CD14-positive monocyte (primary cell): ENCODE data around the gene DOK6. TPM values are rescaled to one million over a fixed set of nuclear protein-coding genes. Genes with fewer than 3 reads are reported as not detected.

Source experiments
- DNase-seq, 3 donors: peaks; one replicate each; pipeline ENCODE4 v3.0.0-alpha.2; 2011 to 2022
- H2AFZ ChIP-seq: 2 replicates; pipeline ENCODE4 v1.6.0; 2012; ENCODE audit warnings: mild to moderate bottlenecking, low read depth, low read length, inconsistent platforms; ENCODE audit not compliant: insufficient read depth, poor library complexity, severe bottlenecking
- H3K27ac ChIP-seq, 2 donors: 1 replicate in 1 of 2; 2 replicates in 1 of 2; pipeline ENCODE4 v1.5.1; 2012 to 2013; ENCODE audit warnings: low read length in 2 of 2, control low read depth in 1 of 2, inconsistent platforms in 1 of 2, low read depth in 1 of 2, mild to moderate bottlenecking in 1 of 2
- H3K27me3 ChIP-seq, 2 donors: one replicate each; pipeline versions ENCODE4 v1.6.0 to v1.6.1; 2011 to 2013; ENCODE audit warnings: low read length in 2 of 2; ENCODE audit not compliant: control insufficient read depth in 2 of 2, insufficient read depth in 2 of 2
- H3K36me3 ChIP-seq, 2 donors: replicated peaks in 1 of 2; 1 replicate in 1 of 2; 2 replicates in 1 of 2; pipeline versions ENCODE4 v1.5.1 to v1.6.1; 2012 to 2013; ENCODE audit warnings: low read length in 2 of 2, control low read depth in 1 of 2, inconsistent platforms in 1 of 2, mild to moderate bottlenecking in 1 of 2; ENCODE audit not compliant: insufficient read depth in 2 of 2, control insufficient read depth in 1 of 2
- H3K4me1 ChIP-seq, 2 donors: 1 replicate in 1 of 2; 2 replicates in 1 of 2; pipeline versions ENCODE4 v1.5.1 to v1.6.1; 2012 to 2013; ENCODE audit warnings: low read length in 2 of 2, control low read depth in 1 of 2, inconsistent platforms in 1 of 2, mild to moderate bottlenecking in 1 of 2, moderate library complexity in 1 of 2; ENCODE audit not compliant: insufficient read depth in 2 of 2, control insufficient read depth in 1 of 2
- H3K4me2 ChIP-seq: replicated peaks from 2 replicates; pipeline ENCODE3; 2012; ENCODE audit warnings: low read length, moderate library complexity, mild to moderate bottlenecking; ENCODE audit not compliant: poor library complexity, severe bottlenecking; ENCODE audit errors: extremely low read depth
- H3K4me3 ChIP-seq, 3 experiments: fragments of 200-600 bp in 1 of 3; sonication (generic) in 1 of 3; replicated peaks in 1 of 3; 1 replicate in 2 of 3; 2 replicates in 1 of 3; pipeline ENCODE4 v1.5.1; 2011 to 2013; ENCODE audit warnings: low read length in 3 of 3, mild to moderate bottlenecking in 3 of 3, control low read depth in 2 of 3, low read depth in 2 of 3, inconsistent platforms in 1 of 3, moderate library complexity in 1 of 3
- H3K79me2 ChIP-seq: 2 replicates; pipeline ENCODE4 v1.6.0; 2012; ENCODE audit warnings: mild to moderate bottlenecking, control low read depth, inconsistent platforms, low read length, moderate library complexity; ENCODE audit not compliant: insufficient read depth
- H3K9ac ChIP-seq: 2 replicates; pipeline ENCODE4 v1.6.0; 2017; ENCODE audit warnings: low read length, mild to moderate bottlenecking; ENCODE audit not compliant: insufficient read depth, poor library complexity, severe bottlenecking
- H3K9me3 ChIP-seq, 2 donors: replicated peaks in 1 of 2; 1 replicate in 1 of 2; 2 replicates in 1 of 2; pipeline versions ENCODE4 v1.5.1 to v1.6.1; 2012 to 2013; ENCODE audit warnings: low read length in 2 of 2, control low read depth in 1 of 2; ENCODE audit not compliant: control insufficient read depth in 1 of 2, insufficient read depth in 1 of 2
- H4K20me1 ChIP-seq: 2 replicates; pipeline ENCODE4 v1.6.0; 2012; ENCODE audit warnings: mild to moderate bottlenecking, low read length, control low read depth, moderate library complexity; ENCODE audit not compliant: insufficient read depth
- H3K27ac Mint-ChIP-seq, 7 donors: one replicate each; pipeline ENCODE4 v1.8.0; 2020; ENCODE audit warnings: mild to moderate bottlenecking in 7 of 7, mixed read lengths in 7 of 7, moderate library complexity in 6 of 7, inconsistent platforms in 2 of 7
- H3K27me3 Mint-ChIP-seq, 3 donors: one replicate each; pipeline ENCODE4 v1.8.0; 2021 to 2022; ENCODE audit warnings: low read depth in 3 of 3, mild to moderate bottlenecking in 3 of 3, mixed read lengths in 3 of 3, moderate library complexity in 3 of 3, inconsistent platforms in 1 of 3
- H3K36me3 Mint-ChIP-seq, 2 donors: one replicate each; pipeline ENCODE4 v1.8.0; 2020; ENCODE audit warnings: mixed read lengths in 2 of 2, inconsistent platforms in 1 of 2, mild to moderate bottlenecking in 1 of 2
- H3K4me1 Mint-ChIP-seq: one replicate; pipeline ENCODE4 v1.8.0; 2020; ENCODE audit warnings: mild to moderate bottlenecking, mixed read lengths
- H3K4me3 Mint-ChIP-seq, 2 donors: one replicate each; pipeline ENCODE4 v1.8.0; 2020; ENCODE audit warnings: mild to moderate bottlenecking in 2 of 2, mixed read lengths in 2 of 2, moderate library complexity in 1 of 2
- H3K9me3 Mint-ChIP-seq, 7 donors: one replicate each; pipeline ENCODE4 v1.8.0; 2020 to 2022; ENCODE audit warnings: mixed read lengths in 7 of 7, mild to moderate bottlenecking in 6 of 7, moderate library complexity in 6 of 7, inconsistent platforms in 2 of 7
- CTCF ChIP-seq: fragments of 200-600 bp; IDR thresholded peaks from one replicate; pipeline ENCODE4 v1.8.0; 2022; ENCODE audit warnings: antibody characterized with exemption, mild to moderate bottlenecking
- WGBS: methylation state at CpG from one replicate; pipeline ENCODE4 v1.1.5; 2013; ENCODE audit warnings: missing lambda C conversion rate; ENCODE audit not compliant: insufficient coverage; 5-methylcytosine and 5-hydroxymethylcytosine counted together
- intact Hi-C, 2 donors: fragments of 100-400 bp; cut with micrococcal nuclease; formaldehyde crosslinking; loops; one replicate each; pipeline versions ENCODE4 v1.15.0 to v1.15.1; 2023
- polyA plus RNA-seq, 3 donors: library from polyadenylated mRNA; depleted of rRNA in 1 of 3; unstranded in 2 of 3; stranded (reverse) in 1 of 3; fragments of 300-500 nt in 2 of 3; fragments of >200 nt in 1 of 3; fragmentation: Illumina TruSeq in 2 of 3; gene quantifications; 1 replicate in 2 of 3; 2 replicates in 1 of 3; pipeline ENCODE4 v1.2.3, GENCODE V29; 2012 to 2021

The DOK6 gene
- polyA plus RNA-seq, 3 donors = not detected

- H4K20me1 ChIP-seq = no peaks in the 10 kb centered on the region
- no peak overlapping the region for H3K4me3 ChIP-seq
- no peak overlapping the region for H3K9ac ChIP-seq
- H3K27ac ChIP-seq = no peak overlapping the region
- H3K9me3 ChIP-seq = peaks cover 0 to 4% of the 10 kb centered on the region in 2 donors
- intact Hi-C loops = no loop called here
- H2AFZ ChIP-seq = no peak overlapping the region
- H3K36me3 ChIP-seq = no peaks in the 10 kb centered on the region
- H3K27me3 ChIP-seq = no peaks in the 10 kb centered on the region
- peaks cover 0 to 9% (median 4%) of the 10 kb centered on the region in 7 donors for H3K9me3 Mint-ChIP-seq
- H3K4me3 Mint-ChIP-seq = no peak overlapping the region
- peaks cover 0 to 2% (median 0%) of the 10 kb centered on the region in 3 donors for H3K27me3 Mint-ChIP-seq
- no peaks in the 10 kb centered on the region for H3K4me1 ChIP-seq
- no peaks in the 10 kb centered on the region for H3K36me3 Mint-ChIP-seq
- H3K4me2 ChIP-seq = no peak overlapping the region
- no peaks in the 10 kb centered on the region for H3K4me1 Mint-ChIP-seq
- no peak for DNase-seq
- no peak overlapping the region for H3K27ac Mint-ChIP-seq
- TF ChIP-seq CTCF = no peak
- H3K79me2 ChIP-seq = no peaks in the 10 kb centered on the region
- 94% methylated on average over 7 of the region's 20 CpGs for WGBS
These were observed 485.3 kb downstream of the DOK6 start for GRCh38 chr18:69885841-69886531.

GRCh38 chr18:69887256-69887655, 486.6 kb downstream of the DOK6 start:
- DNase-seq = no peak
- no peak overlapping the region for H3K27ac Mint-ChIP-seq
- WGBS = 100% methylated on average over 1 of the region's 2 CpGs
- Histone ChIP-seq H3K36me3 (no peaks in the 10 kb centered on the region), H2AFZ (no peak overlapping the region), H3K9me3 (peaks cover 0 to 4% of the 10 kb centered on the region in 2 donors), H3K79me2 (no peaks in the 10 kb centered on the region), H4K20me1 (no peaks in the 10 kb centered on the region), H3K27ac (no peak overlapping the region), H3K9ac (no peak overlapping the region), H3K27me3 (no peaks in the 10 kb centered on the region), H3K4me1 (no peaks in the 10 kb centered on the region), H3K4me2 (no peak overlapping the region), H3K4me3 (no peak overlapping the region)
- H3K4me3 Mint-ChIP-seq = no peak overlapping the region
- intact Hi-C loops = no loop called here
- no peaks in the 10 kb centered on the region for H3K4me1 Mint-ChIP-seq
- peaks cover 0 to 2% (median 0%) of the 10 kb centered on the region in 3 donors for H3K27me3 Mint-ChIP-seq
- TF ChIP-seq CTCF = no peak
- peaks cover 0 to 10% (median 4%) of the 10 kb centered on the region in 7 donors for H3K9me3 Mint-ChIP-seq
- no peaks in the 10 kb centered on the region for H3K36me3 Mint-ChIP-seq
